ENCODE results near the gene KRT76. TPM values are rescaled to one million over a fixed set of nuclear protein-coding genes. Genes with fewer than 3 reads are reported as not detected.

The KRT76 gene
- total and polyA plus RNA-seq, 10 of the 15 experiments (the other 5 are each of a cell fraction or from before 2014, with no cell fraction given): not detected

DNA sequence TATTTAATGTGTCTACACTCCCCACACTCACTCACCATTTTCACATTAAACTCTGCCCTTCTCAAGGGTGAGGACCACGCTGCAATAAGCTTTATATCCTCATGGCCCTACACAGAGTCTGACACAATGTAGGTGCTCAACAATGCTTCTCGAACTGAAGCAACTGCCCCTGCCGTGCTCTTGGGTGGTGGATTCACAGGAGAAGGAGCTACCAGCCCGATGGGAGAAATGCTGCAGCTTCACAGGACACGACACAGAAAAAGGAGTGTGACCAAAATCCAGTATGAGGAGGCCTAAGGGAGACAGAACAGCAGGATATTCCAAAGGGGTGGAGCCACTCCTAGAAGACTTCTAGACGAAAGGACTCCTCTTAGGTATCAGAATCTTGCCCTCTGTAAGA, 25.3 kb upstream of the KRT76 start (continued):
- no peak for TF ChIP-seq REST (IDR thresholded peaks at IDR 0.05; ENCODE audit: low read depth, low read length)
- TF ChIP-seq, protein P1, sequence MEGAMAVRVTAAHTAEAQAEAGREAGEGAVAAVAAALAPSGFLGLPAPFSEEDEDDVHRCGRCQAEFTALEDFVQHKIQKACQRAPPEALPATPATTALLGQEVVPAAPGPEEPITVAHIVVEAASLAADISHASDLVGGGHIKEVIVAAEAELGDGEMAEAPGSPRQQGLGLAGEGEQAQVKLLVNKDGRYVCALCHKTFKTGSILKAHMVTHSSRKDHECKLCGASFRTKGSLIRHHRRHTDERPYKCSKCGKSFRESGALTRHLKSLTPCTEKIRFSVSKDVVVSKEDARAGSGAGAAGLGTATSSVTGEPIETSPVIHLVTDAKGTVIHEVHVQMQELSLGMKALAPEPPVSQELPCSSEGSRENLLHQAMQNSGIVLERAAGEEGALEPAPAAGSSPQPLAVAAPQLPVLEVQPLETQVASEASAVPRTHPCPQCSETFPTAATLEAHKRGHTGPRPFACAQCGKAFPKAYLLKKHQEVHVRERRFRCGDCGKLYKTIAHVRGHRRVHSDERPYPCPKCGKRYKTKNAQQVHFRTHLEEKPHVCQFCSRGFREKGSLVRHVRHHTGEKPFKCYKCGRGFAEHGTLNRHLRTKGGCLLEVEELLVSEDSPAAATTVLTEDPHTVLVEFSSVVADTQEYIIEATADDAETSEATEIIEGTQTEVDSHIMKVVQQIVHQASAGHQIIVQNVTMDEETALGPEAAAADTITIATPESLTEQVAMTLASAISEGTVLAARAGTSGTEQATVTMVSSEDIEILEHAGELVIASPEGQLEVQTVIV (IDR thresholded peaks at IDR 0.05; ENCODE audit: borderline replicate concordance, partially characterized antibody): no peak
- no peak for TF ChIP-seq CHD4 (IDR thresholded peaks at IDR 0.05)
- no peak for TF ChIP-seq EED (IDR thresholded peaks at IDR 0.05; ENCODE audit: low read depth)

DNA sequence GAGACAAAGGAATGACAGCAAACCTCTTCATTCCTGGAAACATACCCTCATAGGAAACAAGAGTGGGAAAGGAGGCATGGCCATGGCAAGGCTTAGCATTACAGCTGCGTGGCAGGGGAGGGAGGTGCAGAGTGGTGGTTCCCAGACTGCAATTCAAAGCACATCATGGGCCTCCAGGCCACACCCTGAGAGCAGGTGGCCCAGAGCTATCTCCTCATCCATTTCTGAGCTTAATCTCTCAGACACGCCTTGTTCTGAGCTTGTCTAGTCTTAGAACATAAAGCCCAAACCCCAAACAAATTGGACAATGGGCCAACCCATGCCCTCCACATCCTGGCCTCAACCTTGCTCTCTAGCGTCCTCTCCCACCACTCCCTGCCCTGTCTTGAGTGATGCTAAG, 24.6 kb upstream of the KRT76 start:
- FAIRE-seq: no peak
- TF ChIP-seq YY1 (IDR thresholded peaks at IDR 0.05; ENCODE audit: low read depth, low read length): no peak
- TF ChIP-seq E2F4 (IDR thresholded peaks at IDR 0.05; ENCODE audit: low read depth, low read length): no peak
- no peak for TF ChIP-seq ZSCAN29 (IDR thresholded peaks at IDR 0.05)
- no peak for TF ChIP-seq CREM (IDR thresholded peaks at IDR 0.05; ENCODE audit: low read depth)
- no peak for TF ChIP-seq HDAC2 (IDR thresholded peaks at IDR 0.05)
- TF ChIP-seq RB1 (IDR thresholded peaks at IDR 0.05; ENCODE audit: borderline replicate concordance): no peak
- TF ChIP-seq, protein P2, sequence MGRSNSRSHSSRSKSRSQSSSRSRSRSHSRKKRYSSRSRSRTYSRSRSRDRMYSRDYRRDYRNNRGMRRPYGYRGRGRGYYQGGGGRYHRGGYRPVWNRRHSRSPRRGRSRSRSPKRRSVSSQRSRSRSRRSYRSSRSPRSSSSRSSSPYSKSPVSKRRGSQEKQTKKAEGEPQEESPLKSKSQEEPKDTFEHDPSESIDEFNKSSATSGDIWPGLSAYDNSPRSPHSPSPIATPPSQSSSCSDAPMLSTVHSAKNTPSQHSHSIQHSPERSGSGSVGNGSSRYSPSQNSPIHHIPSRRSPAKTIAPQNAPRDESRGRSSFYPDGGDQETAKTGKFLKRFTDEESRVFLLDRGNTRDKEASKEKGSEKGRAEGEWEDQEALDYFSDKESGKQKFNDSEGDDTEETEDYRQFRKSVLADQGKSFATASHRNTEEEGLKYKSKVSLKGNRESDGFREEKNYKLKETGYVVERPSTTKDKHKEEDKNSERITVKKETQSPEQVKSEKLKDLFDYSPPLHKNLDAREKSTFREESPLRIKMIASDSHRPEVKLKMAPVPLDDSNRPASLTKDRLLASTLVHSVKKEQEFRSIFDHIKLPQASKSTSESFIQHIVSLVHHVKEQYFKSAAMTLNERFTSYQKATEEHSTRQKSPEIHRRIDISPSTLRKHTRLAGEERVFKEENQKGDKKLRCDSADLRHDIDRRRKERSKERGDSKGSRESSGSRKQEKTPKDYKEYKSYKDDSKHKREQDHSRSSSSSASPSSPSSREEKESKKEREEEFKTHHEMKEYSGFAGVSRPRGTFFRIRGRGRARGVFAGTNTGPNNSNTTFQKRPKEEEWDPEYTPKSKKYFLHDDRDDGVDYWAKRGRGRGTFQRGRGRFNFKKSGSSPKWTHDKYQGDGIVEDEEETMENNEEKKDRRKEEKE (IDR thresholded peaks at IDR 0.05): no peak
- no peak for TF ChIP-seq TCF12 (IDR thresholded peaks at IDR 0.05; ENCODE audit: low read depth, low read length)
- TF ChIP-seq CEBPB (IDR thresholded peaks at IDR 0.05; ENCODE audit: borderline replicate concordance in 1 of 2, low read depth in 2 of 2, low read length in 2 of 2): no peak
- TF ChIP-seq DPF2 (IDR thresholded peaks at IDR 0.05): no peak

More for the DNA sequence above, 24.6 kb upstream of the KRT76 start:
- in situ Hi-C loops (cut with MboI): no loop called here
- peaks cover 0 to 2% of the 10 kb centered on the region in 2 experiments; a peak in 1 of 4 replicates for H3K27me3 ChIP-seq (replicated peaks in 1 of 2; ENCODE audit: control insufficient read depth in 2 of 2, insufficient read depth in 2 of 2, low read length in 1 of 2)
- ChIA-PET POLR2A (no interaction called here), CTCF (no interaction called here), RAD21 (ENCODE audit: unreplicated experiment) (no interaction called here), SMC1A (ENCODE audit: uncharacterized antibody, unreplicated experiment) (no interaction called here)
- WGBS (ENCODE audit: insufficient coverage, insufficient replicate concordance, low lambda C conversion rate, missing lambda C conversion rate): 8% methylated on average over 3 of the region's 3 CpGs
- H2AFZ ChIP-seq (ENCODE audit: control insufficient read depth, low read depth, low read length): no peak overlapping the region
- intact Hi-C loops (cut with micrococcal nuclease; ENCODE audit: unreplicated experiment): no loop called here
- no peak overlapping the region for H3K4me3 ChIP-seq
- H3K36me3 ChIP-seq (ENCODE audit: control insufficient read depth in 2 of 2, insufficient read depth in 2 of 2, low read length in 1 of 2): no peaks in the 10 kb centered on the region
- no peak for DNase-seq (ENCODE audit: low read depth, low spot score)
- H3K9ac ChIP-seq (ENCODE audit: control insufficient read depth, insufficient read depth, low read length): no peak overlapping the region
- no peaks in the 10 kb centered on the region for H3K4me1 ChIP-seq (ENCODE audit: control insufficient read depth, insufficient read depth, low read length)
- no peak overlapping the region for H3K4me2 ChIP-seq (ENCODE audit: control insufficient read depth, insufficient read depth)
- no peaks in the 10 kb centered on the region for H3K9me3 ChIP-seq (replicated peaks; ENCODE audit: control insufficient read depth, insufficient read depth, low read length)
- no peak for ATAC-seq
- no peaks in the 10 kb centered on the region for H4K20me1 ChIP-seq (ENCODE audit: control insufficient read depth, insufficient read depth)
- no peaks in the 10 kb centered on the region for H3K79me2 ChIP-seq (ENCODE audit: control insufficient read depth, insufficient read depth, low read length)
- H3K27ac ChIP-seq (ENCODE audit: control insufficient read depth, insufficient read depth): no peak overlapping the region
- no TSS peak for BruUV-seq (replicated peaks)

All from GM12878 (cell line).